Activated CD8-positive, alpha-beta memory T cell treated with anti-CD3 and anti-CD28 coated beads, Interleukin-2, amount 50 U/mL, for 1 hour (primary cell): ENCODE results near the gene ZNF415.
"Not testable (repeated sequence)": the region's sequence is repeated elsewhere in the genome, so short reads cannot be mapped to it uniquely, and the experiment has no call there.

Experiments used
- DNase-seq: peaks from one replicate; pipeline ENCODE4 v3.0.0-alpha.2; 2020; ENCODE audit errors: extremely low read depth

The ZNF415 gene

GRCh38 chr19:53102756-53103233, 29.9 kb downstream of the ZNF415 start:
- DNase-seq = no peak

DNA sequence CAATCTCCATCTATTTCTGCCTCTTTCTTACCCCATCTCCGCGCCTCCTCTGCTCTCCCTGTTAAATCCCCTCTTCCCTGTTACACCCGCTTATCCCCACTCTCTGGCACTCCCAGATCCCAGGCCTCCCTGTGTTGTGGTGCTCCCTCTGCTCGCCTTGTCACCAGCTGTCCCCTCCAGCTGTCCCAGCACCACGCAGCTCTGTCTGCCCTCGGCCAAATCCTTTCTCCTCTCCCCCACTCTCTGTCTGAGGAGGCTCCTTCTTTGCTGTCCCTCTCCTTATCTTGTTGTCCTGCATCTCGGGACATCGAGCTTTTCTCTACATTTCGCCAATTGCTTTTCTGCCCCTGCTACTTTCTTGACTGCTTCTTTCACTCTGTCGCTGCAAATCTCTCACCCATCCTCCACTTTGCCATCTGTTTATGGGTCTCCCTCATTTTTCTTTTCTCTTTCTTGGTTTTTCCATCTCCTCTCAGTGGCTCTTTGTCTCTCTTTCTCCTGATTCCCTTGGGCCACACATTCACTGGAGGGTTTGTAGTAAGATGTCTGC, 30.4 kb downstream of the ZNF415 start:
- no peak for DNase-seq

- DNase-seq = no peak
Observed at GRCh38 chr19:53101518-53101917, 31.2 kb downstream of the ZNF415 start.

DNA sequence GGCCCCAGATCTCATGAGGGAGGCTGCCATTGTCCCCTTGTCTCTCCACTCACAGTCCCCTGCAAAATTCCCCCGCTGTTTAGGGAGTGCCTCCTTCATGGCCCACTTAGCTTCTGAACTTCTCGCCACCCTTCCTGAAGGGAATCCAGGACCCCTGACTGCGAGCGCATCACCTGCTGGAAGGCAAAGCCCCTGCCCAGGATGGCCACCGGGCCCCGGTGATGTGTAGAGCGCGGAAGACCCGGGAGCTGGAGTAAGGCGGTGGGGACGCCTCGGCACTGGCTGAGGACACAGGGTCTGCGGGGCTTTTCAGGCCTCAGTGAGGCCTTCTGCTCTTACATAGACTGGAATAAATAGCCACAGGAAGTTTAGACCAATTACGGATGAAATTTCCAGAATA, 34.1 kb downstream of the ZNF415 start:
- not testable (repeated sequence) for DNase-seq

DNA sequence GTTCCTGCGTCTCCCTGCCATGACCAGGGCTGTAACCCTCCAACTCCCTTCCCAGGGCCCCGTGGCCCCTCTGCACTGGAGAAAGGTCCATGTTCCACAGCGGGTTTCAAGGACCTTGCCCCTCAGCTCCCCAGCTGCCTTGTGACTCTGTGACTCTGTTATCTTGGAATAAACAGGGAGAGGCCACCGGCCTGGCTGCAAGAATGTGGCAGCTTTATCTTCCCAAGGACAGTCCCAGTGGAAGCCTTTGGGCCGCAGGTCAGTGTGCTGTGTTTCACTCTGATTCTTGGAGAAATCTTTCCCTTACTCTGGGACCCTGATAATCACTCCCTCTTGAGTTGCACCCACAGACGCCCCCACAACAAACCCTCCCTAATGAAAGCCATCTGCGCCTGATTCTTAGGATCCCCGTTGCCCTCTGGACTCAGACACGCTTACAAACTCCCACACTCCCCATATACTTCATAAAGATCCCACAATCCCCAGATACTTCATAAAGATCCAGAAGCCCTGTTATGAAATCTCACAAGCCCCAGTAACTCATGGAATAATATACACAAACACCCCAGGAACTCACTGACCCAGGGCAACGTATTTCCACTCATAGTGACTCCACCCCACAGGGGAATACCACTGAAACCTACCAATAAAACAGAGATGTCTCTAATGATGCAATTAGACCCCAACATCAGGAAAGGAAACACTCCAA, 35.6 kb downstream of the ZNF415 start:
- DNase-seq = not testable (repeated sequence)

DNA sequence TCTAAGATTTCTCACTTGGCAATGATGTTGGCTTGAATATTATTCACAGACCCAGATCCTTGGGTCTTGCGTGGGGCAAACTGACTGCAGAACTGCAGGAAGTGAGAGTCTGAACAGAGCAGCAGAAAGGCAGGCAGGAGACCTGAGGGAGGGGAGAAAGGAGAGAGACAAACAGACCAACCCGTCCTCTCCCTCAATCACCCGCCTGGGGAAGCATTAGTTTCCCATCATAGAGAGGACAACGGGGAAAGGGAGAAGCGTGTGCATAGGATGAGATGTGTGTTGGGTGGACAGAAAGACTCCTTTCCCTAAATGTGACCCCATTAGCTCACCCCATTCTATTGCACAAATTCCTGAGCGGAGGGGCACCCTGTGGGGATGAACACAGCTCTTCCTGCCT, 36.1 kb downstream of the ZNF415 start:
- not testable (repeated sequence) for DNase-seq

GRCh38 chr19:53094754-53095575, 37.7 kb downstream of the ZNF415 start:
- DNase-seq = no peak

GRCh38 chr19:53092723-53093122, 40.0 kb downstream of the ZNF415 start:
- DNase-seq = no peak

DNA sequence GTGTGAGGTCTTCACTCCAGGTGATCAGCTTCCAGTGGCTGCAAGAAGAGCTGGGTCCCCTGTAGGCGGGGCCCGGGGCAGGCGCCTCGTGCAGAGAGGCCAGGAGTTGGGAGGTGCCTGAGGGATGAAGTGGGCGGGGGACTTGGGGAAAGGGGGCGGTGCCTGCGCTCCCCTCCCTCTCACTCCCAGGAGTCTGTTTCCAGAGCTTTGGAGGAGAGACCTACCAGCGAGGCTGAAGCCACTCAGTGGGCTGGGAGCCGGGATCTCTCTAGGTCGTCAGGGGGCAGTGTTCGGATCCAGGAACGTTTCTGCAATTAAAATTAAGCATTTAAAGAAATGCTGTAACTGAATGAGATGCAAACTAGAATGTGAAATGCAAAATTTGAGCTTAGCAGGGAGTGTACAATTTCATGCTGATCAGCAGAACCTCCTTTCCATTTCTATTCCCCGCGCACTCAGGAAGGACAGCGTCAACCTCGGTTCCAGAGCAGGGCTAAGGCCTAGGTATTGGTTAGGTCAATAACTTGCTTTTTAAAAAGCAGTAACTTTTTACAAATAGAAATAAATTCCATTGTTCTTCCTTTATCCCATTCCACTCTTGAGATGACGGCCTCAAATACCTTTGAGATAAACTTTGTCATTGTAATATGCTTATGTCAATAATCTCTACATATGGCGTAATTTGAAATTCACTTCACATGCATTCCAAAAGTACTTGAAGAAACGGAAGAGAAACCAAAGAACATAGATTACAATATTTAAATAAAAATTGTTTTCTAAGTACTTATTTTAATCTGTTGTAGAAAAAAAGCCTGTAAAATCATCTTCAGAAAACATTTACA, 41.1 kb downstream of the ZNF415 start:
- no peak for DNase-seq

DNA sequence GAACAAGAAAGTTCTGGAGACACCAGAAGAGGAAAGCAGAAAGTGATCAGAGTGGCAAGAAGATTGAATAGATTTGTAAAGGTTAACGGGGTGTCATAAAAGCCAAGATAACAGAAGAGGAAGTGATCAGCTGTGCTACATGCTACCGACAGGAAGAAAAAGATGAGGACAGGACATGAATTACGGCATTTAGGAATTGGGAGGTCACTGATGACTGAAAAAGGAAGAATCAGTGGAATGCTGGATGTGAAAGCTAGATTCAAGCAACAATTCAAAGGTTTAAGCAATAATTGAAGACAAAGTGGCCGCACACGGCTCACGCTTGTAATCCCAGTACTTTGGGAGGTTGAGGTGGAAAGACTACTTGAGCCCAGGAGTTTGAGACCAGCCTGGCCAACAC, 44.6 kb downstream of the ZNF415 start:
- DNase-seq = no peak

GRCh38 chr19:53086949-53087348, 45.8 kb downstream of the ZNF415 start:
- DNase-seq = no peak

- no peak for DNase-seq
Observed at GRCh38 chr19:53085496-53085895, 47.2 kb downstream of the ZNF415 start.

- DNase-seq = no peak
Observed at GRCh38 chr19:53082929-53083328, 49.8 kb downstream of the ZNF415 start.

DNA sequence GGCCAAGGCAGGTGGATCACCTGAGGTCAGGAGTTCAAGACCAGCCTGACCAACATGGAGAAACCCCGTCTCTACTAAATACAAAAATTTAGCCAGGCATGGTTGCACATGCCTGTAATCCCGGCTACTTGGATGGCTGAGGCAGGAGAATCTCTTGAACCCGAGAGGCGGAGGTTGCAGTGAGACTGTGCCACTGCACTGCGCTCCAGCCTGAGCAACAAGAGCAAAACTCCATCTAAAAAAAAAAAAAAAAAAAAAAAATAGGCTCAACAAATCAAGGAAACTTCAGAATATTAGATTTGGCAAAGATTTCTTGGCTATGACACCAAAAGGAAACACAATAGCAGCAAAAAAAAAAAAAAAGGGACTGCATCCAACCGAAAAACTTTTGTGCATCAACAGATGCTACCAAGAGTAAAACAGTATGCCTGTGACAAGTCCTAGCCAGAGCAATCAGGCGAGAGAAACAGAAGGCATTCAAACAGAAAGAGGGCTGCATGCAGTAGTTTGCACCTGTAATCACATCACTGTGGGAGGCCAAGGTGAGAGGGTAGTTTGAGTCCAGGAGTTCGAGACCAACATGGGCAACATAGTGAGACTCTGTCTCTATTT, 53.3 kb downstream of the ZNF415 start:
- DNase-seq = no peak

GRCh38 chr19:53078668-53079067, 54.0 kb downstream of the ZNF415 start:
- DNase-seq = no peak

- no peak for DNase-seq
Observed at GRCh38 chr19:53076984-53077383, 55.7 kb downstream of the ZNF415 start.

DNA sequence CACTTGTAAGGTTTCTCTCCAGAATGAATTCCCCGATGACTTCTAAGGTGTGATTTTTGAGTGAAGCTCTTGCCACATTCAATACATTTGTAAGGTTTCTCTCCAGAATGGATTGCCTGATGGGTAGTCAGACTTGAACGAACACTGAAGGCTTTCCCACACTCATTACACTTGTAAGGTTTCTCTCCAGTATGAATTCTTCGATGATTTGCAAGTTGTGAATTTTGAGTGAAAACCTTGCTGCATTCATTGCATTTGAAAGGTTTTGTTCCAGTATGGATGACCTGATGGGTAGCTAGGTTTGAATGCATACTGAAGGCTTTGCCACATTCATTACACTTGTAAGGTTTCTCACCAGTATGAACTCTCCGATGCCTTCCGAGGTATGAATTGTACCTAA, 63.9 kb downstream of the ZNF415 start:
- DNase-seq = no peak

- DNase-seq = no peak
Observed at GRCh38 chr19:53068199-53068598, 64.5 kb downstream of the ZNF415 start.

- DNase-seq = no peak
Observed at GRCh38 chr19:53057904-53058580, 74.7 kb downstream of the ZNF415 start.
